Nephron progenitor cell (in vitro differentiated cells): ENCODE measurements around the gene POLQ.

Experiments
- DNase-seq: peaks from one replicate; pipeline ENCODE4 v3.0.0; 2021
- H3K27ac Mint-ChIP-seq: 2 replicates; pipeline ENCODE4 v1.8.0; 2021; ENCODE audit warnings: mild to moderate bottlenecking, moderate library complexity, mixed read lengths
- H3K27me3 Mint-ChIP-seq: 2 replicates; pipeline ENCODE4 v1.8.0; 2021; ENCODE audit warnings: mild to moderate bottlenecking, low read depth, mixed read lengths; ENCODE audit not compliant: poor library complexity
- H3K36me3 Mint-ChIP-seq: 2 replicates; pipeline ENCODE4 v1.8.0; 2021; ENCODE audit warnings: low read depth, mixed read lengths
- H3K4me1 Mint-ChIP-seq: 2 replicates; pipeline ENCODE4 v1.8.0; 2021; ENCODE audit warnings: mixed read lengths
- H3K4me3 Mint-ChIP-seq: 2 replicates; pipeline ENCODE4 v1.8.0; 2021; ENCODE audit warnings: mild to moderate bottlenecking, moderate library complexity, mixed read lengths
- H3K9me3 Mint-ChIP-seq: 2 replicates; pipeline ENCODE4 v1.8.0; 2021; ENCODE audit warnings: mild to moderate bottlenecking, moderate library complexity, mixed read lengths
- TF ChIP-seq, protein P1 (sequence below): fragments of 200-600 bp; sonication (generic); IDR thresholded peaks from 2 replicates; pipeline ENCODE4 v1.5.0; 2021; ENCODE audit warnings: antibody characterized with exemption

Gene POLQ

DNA sequence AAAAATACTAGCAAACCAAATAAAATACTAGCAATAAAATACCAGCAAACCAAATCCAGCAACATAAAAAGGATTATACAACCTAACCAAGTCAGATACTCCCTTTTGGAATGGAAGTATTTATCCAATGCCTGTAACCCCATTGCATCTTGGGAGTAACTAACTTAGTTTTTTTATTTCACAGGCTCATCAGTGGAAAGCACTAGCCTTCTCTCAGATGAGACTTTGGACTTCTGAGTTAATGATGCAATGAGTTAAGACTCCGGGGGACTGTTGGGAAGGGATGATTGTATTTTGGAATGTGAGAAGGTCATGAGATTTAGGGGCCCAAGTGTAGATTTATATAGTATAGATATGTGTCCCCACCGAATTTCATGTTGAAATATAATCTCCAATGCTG is 41.2 kb downstream of the POLQ start:
- H3K36me3 Mint-ChIP-seq: peaks cover 41% of the 10 kb centered on the region
- TF ChIP-seq, protein P1, sequence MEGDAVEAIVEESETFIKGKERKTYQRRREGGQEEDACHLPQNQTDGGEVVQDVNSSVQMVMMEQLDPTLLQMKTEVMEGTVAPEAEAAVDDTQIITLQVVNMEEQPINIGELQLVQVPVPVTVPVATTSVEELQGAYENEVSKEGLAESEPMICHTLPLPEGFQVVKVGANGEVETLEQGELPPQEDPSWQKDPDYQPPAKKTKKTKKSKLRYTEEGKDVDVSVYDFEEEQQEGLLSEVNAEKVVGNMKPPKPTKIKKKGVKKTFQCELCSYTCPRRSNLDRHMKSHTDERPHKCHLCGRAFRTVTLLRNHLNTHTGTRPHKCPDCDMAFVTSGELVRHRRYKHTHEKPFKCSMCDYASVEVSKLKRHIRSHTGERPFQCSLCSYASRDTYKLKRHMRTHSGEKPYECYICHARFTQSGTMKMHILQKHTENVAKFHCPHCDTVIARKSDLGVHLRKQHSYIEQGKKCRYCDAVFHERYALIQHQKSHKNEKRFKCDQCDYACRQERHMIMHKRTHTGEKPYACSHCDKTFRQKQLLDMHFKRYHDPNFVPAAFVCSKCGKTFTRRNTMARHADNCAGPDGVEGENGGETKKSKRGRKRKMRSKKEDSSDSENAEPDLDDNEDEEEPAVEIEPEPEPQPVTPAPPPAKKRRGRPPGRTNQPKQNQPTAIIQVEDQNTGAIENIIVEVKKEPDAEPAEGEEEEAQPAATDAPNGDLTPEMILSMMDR: no peak
- H3K4me1 Mint-ChIP-seq: no peaks in the 10 kb centered on the region
- H3K27ac Mint-ChIP-seq: no peak overlapping the region
- H3K9me3 Mint-ChIP-seq: no peaks in the 10 kb centered on the region
- no peak overlapping the region for H3K4me3 Mint-ChIP-seq
- no peak for DNase-seq
- H3K27me3 Mint-ChIP-seq: no peaks in the 10 kb centered on the region

DNA sequence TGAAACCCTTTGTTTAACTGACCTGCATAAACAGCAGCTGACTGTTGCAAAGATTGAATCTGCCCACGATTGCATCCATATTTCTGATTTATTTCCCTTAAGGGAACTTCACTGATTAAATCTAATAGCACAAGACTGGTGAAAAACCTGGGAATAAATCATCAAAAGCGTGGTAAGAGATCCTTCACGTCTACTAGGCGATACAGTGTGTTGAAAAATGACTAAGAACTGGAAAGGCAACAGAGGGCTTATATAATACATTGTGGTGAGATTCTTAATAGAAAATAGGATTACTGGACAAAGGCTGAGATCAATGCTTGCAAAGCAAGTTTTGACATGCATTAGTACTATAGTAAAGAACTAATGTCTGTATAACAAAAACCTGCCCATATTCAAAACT is 49.0 kb downstream of the POLQ start:
- Mint-ChIP-seq H3K27ac (no peak overlapping the region), H3K4me3 (no peak overlapping the region), H3K9me3 (no peaks in the 10 kb centered on the region), H3K4me1 (peaks cover 4% of the 10 kb centered on the region), H3K27me3 (no peaks in the 10 kb centered on the region), H3K36me3 (peaks cover 55% of the 10 kb centered on the region)
- TF ChIP-seq, protein P1: no peak
- DNase-seq: no peak

DNA sequence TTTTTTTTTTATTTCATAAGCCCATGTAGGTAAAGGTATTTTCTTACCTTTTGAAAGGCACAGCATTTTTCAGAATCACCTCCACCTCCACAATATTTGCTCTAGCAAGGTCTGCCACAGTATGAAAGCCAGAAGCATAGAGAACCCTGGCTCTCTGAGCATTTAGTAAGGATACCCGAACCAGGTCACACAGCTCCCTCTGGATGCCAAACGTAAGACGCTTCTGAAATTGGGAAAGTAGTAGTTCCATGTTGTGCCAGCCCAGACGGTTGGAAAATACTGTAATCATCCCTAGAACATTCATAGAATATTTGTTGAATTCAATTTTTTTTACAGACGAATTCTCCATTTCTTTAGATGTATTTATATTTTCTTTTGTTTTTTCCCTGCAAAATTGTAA is 52.4 kb downstream of the POLQ start:
- TF ChIP-seq, protein P1: peak; percentile 9
- Mint-ChIP-seq H3K4me3 (no peak overlapping the region), H3K36me3 (peaks cover 64% of the 10 kb centered on the region), H3K4me1 (peaks cover 7% of the 10 kb centered on the region), H3K9me3 (no peaks in the 10 kb centered on the region), H3K27me3 (no peaks in the 10 kb centered on the region), H3K27ac (no peak overlapping the region)
- no peak for DNase-seq

DNA sequence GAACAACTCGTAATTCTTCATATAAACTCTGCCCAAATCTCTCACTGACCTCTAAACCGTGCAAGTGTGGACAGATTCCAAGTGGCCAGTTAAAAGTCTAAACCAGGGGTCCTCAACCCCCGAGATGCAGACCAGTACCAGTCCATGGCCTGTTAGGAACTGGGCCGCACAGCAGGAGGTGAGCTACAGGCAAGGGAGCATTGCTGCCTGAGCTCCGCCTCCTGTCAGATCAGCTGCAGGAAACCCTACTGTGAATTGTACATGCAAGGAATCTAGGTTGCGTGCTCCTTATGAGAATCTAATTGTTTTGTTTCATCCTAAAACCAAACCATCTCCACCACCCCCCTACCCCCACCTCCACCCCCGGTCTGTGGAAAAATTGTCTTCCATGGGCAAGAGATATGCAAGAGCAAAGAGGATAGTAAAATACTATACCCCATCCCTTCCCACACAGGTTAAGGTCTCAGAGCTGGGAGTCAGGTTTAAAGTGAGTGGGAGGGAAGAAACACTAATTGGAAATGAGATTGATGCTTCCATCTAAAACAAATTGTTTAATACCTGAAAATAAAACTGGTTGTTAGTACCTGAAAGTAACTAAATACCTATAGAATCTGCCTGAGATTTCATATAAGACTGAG is 54.0 kb downstream of the POLQ start:
- peaks cover 60% of the 10 kb centered on the region for H3K36me3 Mint-ChIP-seq
- H3K9me3 Mint-ChIP-seq: no peaks in the 10 kb centered on the region
- H3K4me1 Mint-ChIP-seq: peaks cover 7% of the 10 kb centered on the region
- H3K4me3 Mint-ChIP-seq: no peak overlapping the region
- TF ChIP-seq, protein P1: no peak
- no peak overlapping the region for H3K27ac Mint-ChIP-seq
- no peaks in the 10 kb centered on the region for H3K27me3 Mint-ChIP-seq
- DNase-seq: peak; percentile 4

- DNase-seq: no peak
- Mint-ChIP-seq H3K4me3 (no peak overlapping the region), H3K27ac (no peak overlapping the region), H3K4me1 (peaks cover 7% of the 10 kb centered on the region), H3K27me3 (no peaks in the 10 kb centered on the region), H3K36me3 (peaks cover 45% of the 10 kb centered on the region), H3K9me3 (no peaks in the 10 kb centered on the region)
- TF ChIP-seq, protein P1: no peak
Measured at GRCh38 chr3:121490161-121490560, 55.6 kb downstream of the POLQ start.

- Mint-ChIP-seq H3K27me3 (no peaks in the 10 kb centered on the region), H3K36me3 (peaks cover 35% of the 10 kb centered on the region), H3K9me3 (no peaks in the 10 kb centered on the region), H3K4me1 (peaks cover 7% of the 10 kb centered on the region), H3K4me3 (no peak overlapping the region), H3K27ac (no peak overlapping the region)
- DNase-seq: no peak
- TF ChIP-seq, protein P1: no peak
Measured at GRCh38 chr3:121488628-121489027, 57.2 kb downstream of the POLQ start.
